GM12872 (cell line): ENCODE measurements around the gene MCC.

Experiments
- CTCF ChIP-seq: IDR thresholded peaks from 3 replicates; pipeline ENCODE4 v1.5.1; 2011; ENCODE audit warnings: low read depth, mild to moderate bottlenecking, low read length, moderate library complexity; ENCODE audit not compliant: insufficient read depth

The MCC gene

GRCh38 chr5:112996830-112997374 lies 491.4 kb downstream of the MCC start:
- no peak for TF ChIP-seq CTCF

GRCh38 chr5:112995764-112996618 lies 492.3 kb downstream of the MCC start:
- TF ChIP-seq CTCF: peak; percentile 86

GRCh38 chr5:112986224-112986623 lies 502.0 kb downstream of the MCC start:
- no peak for TF ChIP-seq CTCF

- no peak for TF ChIP-seq CTCF
These were observed 504.9 kb downstream of the MCC start for GRCh38 chr5:112983363-112983762.

GRCh38 chr5:112979723-112980122 lies 508.5 kb downstream of the MCC start:
- TF ChIP-seq CTCF: no peak

GRCh38 chr5:112978836-112979235 lies 509.4 kb downstream of the MCC start:
- TF ChIP-seq CTCF: no peak

GRCh38 chr5:112977440-112977861 lies 510.8 kb downstream of the MCC start:
- no peak for TF ChIP-seq CTCF
